C4-2B (cell line): ENCODE results near the gene FBXO21.
"Not testable (repeated sequence)": the region's sequence is repeated elsewhere in the genome, so short reads cannot be mapped to it uniquely, and the experiment has no call there.

Experiments used
- ZFX ChIP-seq: fragments of 450-650 bp; IDR thresholded peaks from 2 replicates; pipeline ENCODE4 v1.6.1; 2017
- TF ChIP-seq, protein P1 (sequence below): fragments of 450-650 bp; conservative IDR thresholded peaks from 2 replicates; pipeline ENCODE4 v1.5.1; 2017; ENCODE audit warnings: mild to moderate bottlenecking

DNA sequence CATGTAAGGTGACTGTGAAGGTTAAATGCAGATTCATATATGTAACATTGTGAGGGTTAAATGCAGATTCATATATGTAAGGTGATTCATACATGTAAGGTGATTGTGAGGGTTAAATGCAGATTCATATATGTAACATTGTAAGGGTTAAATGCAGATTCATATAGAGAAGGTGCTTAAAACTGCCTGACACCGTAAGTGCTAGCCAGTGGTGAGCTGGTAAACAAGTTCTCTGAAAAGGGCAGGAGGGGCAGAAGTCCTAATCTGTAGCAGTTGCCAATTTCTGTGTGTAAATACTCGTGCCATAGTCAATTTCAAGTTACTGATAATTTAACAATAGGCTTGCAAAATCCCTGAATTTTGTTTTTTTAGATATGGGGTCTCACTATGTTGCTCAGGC is 86.3 kb downstream of the FBXO21 start:
- TF ChIP-seq, protein P1, sequence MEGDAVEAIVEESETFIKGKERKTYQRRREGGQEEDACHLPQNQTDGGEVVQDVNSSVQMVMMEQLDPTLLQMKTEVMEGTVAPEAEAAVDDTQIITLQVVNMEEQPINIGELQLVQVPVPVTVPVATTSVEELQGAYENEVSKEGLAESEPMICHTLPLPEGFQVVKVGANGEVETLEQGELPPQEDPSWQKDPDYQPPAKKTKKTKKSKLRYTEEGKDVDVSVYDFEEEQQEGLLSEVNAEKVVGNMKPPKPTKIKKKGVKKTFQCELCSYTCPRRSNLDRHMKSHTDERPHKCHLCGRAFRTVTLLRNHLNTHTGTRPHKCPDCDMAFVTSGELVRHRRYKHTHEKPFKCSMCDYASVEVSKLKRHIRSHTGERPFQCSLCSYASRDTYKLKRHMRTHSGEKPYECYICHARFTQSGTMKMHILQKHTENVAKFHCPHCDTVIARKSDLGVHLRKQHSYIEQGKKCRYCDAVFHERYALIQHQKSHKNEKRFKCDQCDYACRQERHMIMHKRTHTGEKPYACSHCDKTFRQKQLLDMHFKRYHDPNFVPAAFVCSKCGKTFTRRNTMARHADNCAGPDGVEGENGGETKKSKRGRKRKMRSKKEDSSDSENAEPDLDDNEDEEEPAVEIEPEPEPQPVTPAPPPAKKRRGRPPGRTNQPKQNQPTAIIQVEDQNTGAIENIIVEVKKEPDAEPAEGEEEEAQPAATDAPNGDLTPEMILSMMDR, result not testable (repeated sequence)
- not testable (repeated sequence) for TF ChIP-seq ZFX
